Endometrium (tissue), 2 donors: ENCODE measurements around the gene AQP9.

Experiments
- FAIRE-seq: peaks from 2 replicates; lab custom pipeline; 2012; peaks lifted over from hg19 to GRCh38; lab: Jason Lieb, UNC
- donor health status: control.
- donor health status: control.

AQP9 gene

DNA sequence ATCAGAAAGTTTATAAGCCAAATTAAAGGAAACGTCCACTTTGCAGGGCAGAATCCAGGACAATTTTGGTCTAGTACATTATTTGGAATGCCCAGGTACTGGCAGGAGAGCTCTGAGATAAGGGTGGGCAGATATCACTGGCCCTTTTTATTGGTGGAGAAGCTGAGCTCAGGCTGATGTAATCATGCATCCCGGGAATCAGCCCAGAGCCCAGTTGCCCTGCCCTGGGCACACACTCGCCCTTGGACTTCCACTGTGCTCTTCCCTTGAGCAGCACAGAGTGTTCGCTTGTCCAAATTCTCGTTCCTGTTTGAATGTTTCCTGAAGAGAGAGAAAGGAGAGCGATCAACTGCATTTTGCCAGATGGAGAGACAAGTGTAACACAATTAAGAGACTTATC is 3.7 kb downstream of the AQP9 start:
- FAIRE-seq = no peak

GRCh38 chr15:58142827-58143461 is 4.8 kb downstream of the AQP9 start:
- FAIRE-seq = no peak

DNA sequence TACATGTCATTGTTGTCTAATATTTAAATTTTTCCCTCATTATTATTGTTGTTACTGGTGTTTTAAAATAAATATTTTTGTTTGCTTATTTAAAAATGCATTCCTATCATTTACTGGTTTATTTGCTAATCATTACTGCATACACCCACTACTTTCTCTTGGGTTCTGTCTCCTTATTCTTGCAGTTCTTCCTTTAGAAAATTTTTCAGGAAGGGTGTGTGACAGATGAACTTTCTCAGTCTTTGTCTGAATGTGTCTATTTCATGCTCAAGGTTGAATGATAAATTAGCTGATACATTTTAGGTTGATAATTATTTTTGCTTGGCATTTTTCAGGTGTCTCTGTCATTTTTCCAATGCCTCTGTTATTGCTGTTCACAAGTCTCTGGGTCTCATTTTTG is 7.4 kb downstream of the AQP9 start:
- no peak for FAIRE-seq

- FAIRE-seq = peak; percentile 67
Observed at GRCh38 chr15:58146211-58146610, 8.0 kb downstream of the AQP9 start.

- FAIRE-seq = no peak
Observed at GRCh38 chr15:58146749-58147148, 8.6 kb downstream of the AQP9 start.

- FAIRE-seq = no peak
Observed at GRCh38 chr15:58147171-58147611, 9.0 kb downstream of the AQP9 start.

DNA sequence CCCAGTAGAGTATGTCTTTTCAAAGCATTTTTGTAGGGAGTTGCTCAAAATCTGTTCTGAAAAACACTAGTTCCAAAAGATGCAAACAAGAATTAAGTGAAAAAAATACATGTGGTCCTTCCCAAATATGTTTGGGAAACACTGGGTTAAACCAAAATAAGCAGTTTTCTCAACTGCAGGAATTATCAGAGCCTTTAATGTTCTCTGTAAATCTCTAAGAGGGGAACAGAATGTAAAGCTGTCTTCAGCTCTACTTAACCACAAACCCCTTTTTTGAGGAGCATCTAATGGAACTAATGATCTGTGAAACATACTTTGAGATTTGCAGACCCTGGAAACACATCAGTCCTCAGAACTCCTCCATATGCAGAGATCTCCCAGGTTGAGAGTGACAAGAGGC is 9.9 kb downstream of the AQP9 start:
- FAIRE-seq = no peak

GRCh38 chr15:58148633-58149445 is 10.7 kb downstream of the AQP9 start:
- FAIRE-seq = no peak

DNA sequence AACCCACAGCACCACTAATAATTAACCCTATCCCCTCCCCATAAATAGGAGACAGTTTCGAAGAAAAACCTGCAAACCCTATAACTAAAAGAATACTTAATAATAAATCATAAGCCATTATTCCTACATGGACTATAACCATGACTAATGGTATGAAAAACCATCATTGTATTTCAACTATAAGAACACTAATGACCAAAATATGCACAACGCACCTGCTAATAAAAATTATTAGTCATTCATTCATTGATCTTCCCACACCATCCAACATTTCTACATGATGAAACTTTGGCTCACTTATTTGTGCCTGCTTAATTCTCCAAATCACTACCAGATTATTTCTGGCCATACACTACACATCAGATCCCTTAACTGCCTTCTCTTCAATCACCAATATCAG is 16.6 kb downstream of the AQP9 start:
- no peak for FAIRE-seq

GRCh38 chr15:58159827-58160386 is 21.7 kb downstream of the AQP9 start:
- no peak for FAIRE-seq

- peak; percentile 62 for FAIRE-seq
Observed at GRCh38 chr15:58161436-58161930, 23.3 kb downstream of the AQP9 start.

GRCh38 chr15:58163985-58164384 is 25.8 kb downstream of the AQP9 start:
- FAIRE-seq = no peak

DNA sequence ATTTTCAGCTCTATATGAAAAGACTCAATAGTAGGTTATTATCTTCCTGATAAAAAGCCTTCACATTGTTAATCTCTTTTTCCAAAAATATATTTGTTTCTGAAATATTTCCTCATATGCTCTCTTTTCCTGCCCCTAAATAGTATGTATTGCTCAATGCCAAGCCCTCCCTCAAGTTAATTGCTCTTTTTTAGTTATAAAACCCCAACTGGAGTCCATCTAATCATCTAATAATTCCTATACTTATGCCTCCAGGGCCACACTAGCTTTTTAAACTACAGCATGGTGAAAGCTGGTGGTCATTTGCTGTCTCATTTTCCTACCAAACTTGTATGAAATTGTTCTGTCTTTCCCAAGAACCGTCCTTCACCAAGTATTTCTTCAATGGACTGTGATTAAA is 26.7 kb downstream of the AQP9 start:
- FAIRE-seq = no peak

GRCh38 chr15:58165661-58166060 is 27.5 kb downstream of the AQP9 start:
- no peak for FAIRE-seq

GRCh38 chr15:58167095-58167691 is 29.0 kb downstream of the AQP9 start:
- FAIRE-seq = no peak

- FAIRE-seq = no peak
Observed at GRCh38 chr15:58169934-58170333, 31.8 kb downstream of the AQP9 start.

GRCh38 chr15:58171476-58172061 is 33.4 kb downstream of the AQP9 start:
- no peak for FAIRE-seq

DNA sequence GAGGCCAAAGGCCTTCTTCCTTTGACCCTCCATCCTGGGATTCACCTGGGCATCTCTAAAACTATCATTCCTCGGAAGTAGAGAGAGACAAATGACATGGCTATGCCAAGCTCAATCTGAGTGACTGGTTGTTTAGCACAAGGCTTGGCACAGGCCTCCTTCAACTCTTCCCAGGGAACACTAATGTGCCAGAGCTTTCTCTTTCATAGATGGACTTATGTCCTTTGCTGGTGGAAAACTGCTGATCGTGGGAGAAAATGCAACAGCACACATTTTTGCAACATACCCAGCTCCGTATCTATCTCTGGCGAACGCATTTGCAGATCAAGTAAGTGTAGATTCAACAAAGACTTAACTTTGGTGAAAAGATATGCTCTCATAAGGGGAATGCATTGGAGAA is 36.5 kb downstream of the AQP9 start:
- no peak for FAIRE-seq

DNA sequence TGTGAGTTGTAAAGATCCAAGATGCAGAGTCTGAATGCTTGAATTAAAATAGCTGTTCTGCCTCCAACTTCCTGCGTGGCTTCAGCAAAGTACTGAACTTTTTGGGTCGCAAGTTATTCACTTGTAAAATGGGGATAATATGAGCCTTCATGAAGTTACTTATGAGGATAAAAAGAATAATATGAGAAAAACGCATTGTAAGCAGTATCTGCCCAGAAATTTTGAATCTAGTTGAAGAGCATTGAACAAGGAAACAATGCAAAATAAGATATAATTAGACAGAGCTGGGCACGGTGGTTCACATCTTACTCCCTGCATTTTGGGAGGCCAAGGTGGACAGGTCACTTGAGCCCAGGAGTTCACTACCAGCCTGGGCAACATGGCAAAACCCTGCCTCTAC is 37.8 kb downstream of the AQP9 start:
- no peak for FAIRE-seq

DNA sequence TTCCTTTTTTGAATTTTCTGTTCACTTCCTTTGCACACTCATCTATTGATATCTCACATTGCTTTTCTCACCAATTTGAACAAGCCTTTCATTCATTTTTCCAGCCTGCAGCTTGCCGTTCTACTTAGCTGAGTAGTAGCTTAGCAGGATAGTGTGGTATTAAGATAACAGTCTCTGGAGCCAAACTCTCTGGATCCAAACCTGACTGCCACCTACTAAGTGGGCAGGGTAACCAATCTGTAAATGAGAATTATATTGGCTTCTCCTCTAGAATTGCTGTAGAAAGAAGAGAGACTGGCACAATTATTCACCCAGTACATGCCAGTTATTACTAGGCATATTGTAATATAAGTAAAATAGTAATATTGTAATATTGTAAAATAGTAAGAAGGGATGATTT is 40.5 kb downstream of the AQP9 start:
- no peak for FAIRE-seq

DNA sequence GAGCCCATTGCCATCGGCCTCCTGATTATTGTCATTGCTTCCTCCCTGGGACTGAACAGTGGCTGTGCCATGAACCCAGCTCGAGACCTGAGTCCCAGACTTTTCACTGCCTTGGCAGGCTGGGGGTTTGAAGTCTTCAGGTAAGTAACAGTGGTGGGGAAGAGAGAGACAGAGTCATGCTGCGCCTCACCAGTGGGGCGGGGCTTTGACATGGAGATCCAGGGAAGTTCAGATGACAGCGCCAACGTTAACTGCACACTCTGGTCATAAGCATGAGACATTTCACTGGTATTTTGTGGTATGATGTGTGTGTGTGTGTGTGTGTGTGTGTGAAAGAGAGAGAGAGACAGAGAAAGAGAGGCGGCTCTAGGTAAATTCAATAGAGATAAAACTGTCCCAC is 41.0 kb downstream of the AQP9 start:
- no peak for FAIRE-seq

DNA sequence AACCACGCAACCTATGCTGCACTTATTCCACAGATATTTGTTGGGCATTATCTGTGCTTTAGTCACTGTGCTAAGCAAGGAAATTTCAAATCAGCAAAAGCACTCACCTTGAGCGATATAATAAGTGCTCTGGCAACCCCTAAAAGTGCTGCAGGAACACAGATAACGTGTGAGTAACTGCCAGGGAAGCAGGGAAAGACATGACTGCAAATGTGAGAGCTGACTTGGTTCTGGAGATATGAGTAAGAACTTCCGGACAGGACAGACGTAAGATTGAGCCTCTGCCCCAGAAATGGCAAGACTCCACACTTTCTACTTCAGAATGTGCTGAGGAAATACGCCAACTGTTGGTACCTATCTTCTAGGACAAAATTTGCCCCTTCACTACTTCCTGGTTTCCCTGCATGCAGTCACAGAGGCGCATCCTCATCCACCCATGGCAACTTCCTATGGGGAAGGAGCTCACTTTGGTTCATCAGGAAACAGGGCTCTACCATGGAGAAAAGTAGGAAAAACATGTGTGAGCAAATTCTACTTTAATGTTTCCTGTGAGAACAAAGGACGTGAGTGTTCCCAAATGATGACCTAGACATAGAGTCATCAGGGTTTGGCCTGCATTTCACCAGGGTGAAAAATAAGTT is 41.7 kb downstream of the AQP9 start:
- no peak for FAIRE-seq
